DMS79 treated with DMSO at 0.1 percent for 48 hours (cell line): ENCODE results near the gene IMP3.

Experiments
- DNase-seq: peaks from one replicate; lab custom pipeline; 2025; lab: John Stamatoyannopoulos, UW

Gene IMP3

DNA sequence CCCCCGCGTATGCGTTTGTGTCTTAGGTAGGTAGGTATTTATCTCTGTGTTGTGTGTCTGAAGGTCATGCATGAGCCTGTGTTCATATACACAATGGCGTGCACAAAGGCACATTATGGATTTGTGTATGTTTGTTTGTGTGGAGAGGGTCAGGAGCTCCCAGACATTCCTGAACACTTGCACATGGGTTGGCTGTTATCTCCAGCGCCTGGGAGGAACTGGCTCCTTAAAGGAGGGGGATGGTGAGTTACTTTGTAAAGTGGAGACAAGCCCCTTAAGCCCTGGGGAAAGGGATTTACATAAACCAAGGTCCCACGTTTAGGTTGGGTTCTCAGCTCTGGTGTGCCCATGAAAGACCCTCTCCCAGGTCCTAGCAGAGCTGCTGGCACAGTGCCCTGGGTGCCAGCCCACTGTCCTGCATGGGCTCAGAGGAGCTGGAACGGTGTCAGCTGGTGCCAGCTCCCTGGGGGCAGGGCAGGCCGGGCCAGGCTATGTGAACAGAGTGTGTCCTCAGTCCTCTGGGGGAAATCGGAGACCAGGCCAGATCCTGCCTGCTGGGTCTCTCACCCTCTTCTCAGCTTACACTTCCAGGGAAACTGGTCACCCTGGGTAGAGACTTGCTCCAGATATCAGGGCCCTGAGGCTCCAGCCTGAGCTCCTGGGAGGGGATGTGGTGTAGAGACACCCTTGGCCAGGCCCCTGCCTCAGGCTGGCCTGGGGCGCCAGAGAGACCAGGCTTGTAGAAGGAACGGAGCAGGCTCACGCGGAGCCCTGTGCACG is 32.8 kb upstream of the IMP3 start:
- no peak for DNase-seq

DNA sequence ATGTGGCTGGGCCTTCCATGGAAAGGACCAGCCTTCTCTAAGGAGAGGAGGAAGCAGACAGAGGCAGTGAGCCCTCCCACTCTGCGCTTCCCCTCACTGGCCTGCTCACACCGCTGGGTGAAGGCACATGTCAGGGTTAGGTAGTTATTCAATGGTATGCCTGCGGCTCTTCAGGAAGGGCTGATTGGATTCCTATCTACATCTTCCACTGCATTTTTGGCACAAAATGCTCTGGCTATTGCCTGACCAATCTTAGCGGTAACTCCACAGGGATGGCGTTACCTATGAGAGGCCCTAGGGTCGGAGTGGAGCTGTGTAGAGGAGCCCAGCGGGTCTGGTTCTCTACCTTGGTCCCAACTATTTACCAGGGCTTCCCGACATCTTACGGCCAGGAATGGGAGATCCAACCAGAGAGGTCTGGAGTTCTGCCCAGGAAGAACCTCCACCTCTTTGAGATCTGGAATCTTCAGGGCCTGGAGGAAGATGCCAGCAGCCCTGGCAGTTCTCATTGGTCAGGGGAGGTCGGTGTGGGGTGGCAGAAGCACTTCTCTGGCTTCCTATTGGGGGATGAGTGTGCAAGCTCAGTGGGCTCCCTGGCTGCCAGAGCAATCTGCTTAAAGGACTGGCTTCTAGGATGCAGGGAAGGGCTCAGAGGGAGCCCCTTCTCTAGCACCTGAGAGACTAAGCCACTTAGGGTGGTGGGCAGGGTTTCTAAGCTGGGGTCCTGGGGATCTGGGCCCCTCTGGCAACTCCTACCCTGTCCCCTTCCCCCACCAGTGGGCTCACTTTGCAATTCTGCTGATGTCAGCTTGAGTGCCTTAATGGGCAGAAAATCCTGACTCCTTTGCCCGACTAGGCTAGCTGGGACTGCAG is 31.9 kb upstream of the IMP3 start:
- DNase-seq, result no peak

DNA sequence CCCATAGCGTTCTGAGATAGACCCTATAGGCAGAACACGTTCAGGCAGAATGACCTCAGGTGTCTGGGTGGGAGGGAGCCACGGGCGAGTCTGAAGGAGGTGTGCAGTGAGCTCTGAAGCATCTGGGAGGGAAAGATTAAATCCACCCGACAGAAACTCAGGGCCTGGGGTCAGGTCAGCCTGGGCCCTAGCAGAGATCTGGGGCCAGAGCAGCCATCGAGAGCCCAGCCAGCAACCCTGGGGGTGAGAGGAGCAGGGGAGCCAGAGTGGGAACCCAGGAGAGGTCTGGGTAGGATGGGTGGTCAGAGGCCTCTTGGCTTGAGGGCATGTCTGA is 29.8 kb upstream of the IMP3 start:
- no peak for DNase-seq

DNA sequence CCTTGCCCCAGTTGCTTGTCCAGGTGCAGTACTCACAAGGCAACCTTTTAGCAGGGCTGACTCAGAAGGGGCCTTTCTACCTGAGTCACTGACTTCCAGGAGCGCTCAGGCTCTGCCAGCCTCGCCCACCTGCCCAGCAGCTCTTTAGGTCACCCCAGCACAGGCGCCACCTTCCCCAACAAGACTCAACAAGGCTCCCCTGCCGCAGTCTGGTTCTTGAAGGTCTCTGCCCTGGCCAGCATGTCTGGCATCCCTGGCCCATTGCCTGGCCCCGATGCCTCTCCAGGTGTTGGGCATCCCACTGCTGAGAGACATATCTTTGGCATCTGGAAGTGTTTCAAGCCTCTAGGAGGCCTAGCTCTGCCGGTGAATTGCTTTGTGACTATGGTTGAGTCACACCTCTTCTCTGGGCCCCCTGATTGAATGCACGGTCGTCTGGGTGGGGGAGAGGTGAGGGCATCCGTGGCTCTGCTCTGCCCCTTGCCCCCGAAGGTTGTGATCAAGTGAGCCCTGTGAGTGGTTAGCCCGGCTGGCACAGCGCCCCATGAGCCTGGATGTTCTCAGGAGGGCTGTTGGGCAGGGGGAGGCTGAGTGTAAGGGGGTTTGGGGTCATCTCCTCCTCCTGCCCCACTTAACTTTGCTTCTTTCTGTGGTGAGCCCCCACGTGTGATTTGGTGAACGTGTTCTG is 29.3 kb upstream of the IMP3 start:
- no peak for DNase-seq

DNA sequence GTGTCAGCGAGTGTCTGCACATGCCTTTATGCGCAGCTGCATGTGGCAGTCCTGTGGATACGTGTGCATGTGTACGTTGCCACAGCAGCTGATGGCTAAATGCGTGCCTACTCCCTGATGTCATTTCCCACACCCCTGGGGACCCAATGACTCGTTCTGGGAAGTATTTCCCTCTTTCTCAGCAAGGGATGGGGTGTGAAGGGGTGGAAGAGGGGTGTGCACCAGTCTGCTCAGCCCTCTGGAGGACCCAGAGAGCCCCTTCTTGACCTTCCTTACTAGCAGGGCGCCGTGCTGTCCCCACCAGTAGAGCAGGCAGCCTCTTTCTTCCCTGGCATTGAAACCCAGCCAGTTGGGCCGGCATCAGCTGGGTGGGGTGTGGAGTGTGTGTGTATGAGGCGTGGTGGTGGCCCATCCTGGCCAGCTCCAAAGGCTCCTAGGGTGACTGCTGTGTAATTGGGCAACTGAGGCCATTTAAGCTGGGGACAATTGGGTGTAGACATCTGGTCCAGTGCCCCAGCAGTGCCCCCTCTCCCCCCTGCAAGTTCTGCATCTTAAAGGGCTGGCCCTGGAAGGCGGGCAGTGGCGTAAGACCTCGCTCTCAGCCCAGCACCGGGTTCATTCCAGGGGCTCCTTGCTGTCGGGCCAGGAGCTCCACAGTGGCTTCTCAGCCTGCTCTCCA is 26.9 kb upstream of the IMP3 start:
- no peak for DNase-seq

DNA sequence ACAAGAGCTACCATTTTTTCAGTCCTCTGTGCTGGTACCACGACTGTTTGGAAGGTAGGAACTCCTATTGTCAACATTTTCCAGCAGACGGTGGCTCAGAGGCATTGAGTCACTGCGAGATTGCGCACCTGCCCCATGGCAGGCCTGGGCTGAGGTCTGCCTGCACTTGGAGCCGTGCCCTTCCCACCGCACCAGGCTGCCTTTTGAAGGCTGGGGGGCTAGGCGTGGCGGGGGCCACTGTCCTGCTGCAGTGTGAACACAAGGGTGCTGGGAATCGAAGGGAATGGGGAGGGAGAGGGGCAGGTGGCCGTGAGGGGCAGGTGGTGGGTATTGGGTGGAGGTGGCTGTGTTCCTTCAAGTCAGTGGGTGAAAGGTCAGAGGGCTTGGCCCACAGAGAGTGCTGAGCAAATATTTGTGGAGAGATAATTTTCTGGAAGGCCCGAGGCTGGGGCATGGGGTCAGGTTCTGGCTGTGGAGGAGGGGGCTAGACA is 24.0 kb upstream of the IMP3 start:
- no peak for DNase-seq

DNA sequence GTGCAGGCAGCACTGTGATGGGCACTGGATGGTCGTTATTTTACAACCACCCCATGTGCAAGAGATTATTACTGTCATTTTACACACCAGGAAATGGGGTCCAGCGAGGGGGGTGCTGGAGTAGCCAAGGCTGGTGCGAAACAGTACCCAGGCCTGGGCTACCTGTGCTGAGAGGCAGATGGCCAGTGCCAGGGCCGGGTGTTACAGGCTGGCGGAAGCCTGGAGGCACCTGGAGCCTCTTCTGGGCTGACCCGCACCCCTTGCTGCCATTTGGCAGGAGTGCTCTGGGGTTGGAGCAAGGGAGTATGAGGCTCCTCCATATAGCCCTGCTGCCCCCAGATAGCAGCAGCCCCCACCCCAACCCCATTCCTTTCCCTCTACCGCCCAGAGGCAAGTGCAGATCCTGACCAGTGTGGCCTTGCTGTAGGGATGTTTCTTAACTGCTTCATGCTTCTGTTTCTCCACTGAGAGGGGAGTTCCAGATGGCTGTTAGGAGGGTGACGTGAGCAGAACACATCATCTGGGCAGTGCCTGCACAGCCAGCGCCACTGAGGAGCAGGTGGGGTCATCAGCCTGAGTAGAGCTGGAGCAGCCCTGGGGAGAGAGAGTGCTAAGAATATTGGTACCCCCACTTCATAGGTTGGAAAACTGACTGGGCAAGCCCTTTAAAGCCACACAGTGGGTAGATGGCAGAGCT is 22.9 kb upstream of the IMP3 start:
- DNase-seq, result no peak

DNA sequence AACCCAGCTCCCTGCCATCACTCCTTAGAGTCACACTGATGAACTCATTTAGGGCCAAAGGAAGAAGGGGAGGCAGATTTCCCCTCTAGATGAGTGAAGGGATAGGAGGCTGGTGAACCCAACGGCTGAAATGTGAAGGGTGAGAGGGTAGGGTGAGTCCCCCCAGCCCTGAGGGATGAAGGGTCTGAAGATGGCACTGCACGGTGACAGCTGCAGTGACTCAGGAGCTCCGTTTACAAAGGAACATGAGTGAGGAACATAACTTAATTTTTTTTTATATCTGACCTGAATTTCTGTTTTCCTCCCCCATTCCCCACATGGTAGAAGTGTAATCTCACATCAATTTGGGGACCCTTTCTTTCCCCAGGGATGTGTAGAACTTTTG is 21.7 kb upstream of the IMP3 start:
- no peak for DNase-seq

DNA sequence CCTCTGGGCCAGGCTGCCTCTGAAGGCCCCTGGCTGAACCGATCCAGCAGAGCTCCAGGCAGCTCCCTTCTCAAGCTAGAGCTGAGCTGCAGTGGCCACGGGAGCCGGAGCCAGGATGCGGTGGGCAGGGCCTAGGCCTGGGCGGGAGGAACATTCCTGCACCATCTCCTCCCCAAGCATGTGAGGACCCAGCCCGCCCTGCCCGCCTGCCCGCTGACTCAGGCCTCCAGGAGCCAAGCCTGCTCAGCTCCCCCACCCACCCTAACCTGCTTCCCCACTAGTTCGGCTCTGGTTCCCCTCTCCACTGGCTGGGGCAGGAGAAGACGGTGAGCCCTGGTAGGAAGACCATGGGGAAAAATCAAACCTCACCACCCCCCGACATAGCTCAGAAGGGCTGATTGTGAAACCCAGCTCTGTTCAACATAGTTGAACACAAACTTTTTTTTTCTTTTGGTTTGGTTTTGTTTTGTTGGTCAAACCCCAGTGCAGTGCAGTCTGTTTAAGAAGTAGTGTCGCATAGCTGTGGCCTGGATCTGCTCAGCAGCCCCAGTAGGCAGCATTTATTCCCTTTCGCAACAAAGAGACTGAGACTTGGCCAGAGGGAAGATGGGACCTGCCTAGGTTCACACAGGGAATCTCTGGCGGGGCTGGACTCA is 21.2 kb upstream of the IMP3 start:
- DNase-seq, result no peak

DNA sequence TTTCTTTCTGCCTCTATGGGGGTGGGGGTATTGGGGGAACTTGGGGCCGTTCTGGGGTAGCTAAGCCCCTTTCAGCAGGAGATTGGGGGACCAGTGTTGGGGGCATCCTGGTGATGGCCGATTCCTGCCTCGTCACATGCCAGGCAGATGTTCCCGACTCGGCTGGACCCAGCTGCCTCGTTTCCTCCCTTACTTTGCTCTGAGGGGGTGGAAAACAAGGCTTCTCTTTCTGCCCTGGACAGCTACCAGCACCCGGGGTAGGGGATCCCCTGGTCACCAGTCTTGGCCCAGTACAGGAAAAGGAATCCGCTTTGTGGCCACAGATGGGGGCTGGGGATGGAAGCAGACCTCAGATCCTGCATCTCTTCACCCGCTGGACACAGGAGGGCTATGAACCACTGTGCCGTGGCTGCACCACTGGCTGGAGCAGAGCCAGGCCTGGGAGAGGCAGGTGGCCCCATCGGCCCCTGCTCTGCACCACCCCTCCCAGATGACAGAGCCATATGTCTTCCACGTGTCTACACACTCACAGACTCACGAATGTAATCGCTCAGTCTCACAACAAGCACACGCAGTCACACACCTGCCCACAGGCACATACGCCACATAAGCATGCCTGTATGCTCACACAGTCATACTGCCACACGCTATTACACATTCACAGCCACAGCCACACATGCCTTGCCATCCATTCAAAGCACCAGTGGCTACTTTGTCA is 20.1 kb upstream of the IMP3 start:
- DNase-seq, result no peak

DNA sequence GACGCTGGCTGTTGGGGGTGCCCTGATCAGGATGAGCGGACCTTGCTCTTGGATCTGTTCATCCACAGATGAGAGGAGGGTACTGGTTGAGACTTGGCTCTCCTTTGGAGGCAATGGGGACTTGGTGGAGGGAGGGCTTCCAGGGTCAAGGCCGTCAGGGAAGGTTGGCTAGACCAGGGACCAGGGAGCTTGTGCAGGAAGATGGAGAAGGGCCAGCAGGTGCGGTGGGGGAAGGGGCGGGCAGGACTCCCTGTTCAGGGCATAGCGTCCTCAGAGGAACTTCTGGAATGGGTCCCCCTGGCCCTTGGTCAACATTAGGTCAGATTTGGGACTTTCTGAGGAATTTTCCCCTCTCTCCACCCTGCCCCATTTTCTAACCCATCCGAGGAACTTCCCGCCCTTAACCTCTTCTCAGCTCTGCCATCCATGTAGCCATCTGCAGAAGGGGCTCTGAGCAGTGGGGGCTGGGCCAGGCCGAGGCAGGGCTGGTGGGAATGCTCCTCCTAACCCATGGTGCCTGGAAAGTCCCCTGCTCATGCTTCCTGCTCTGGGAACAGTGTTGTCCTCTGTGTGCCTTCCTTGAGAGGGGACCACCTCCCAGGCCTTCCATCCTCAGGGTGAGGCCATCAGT is 19.2 kb upstream of the IMP3 start:
- no peak for DNase-seq

DNA sequence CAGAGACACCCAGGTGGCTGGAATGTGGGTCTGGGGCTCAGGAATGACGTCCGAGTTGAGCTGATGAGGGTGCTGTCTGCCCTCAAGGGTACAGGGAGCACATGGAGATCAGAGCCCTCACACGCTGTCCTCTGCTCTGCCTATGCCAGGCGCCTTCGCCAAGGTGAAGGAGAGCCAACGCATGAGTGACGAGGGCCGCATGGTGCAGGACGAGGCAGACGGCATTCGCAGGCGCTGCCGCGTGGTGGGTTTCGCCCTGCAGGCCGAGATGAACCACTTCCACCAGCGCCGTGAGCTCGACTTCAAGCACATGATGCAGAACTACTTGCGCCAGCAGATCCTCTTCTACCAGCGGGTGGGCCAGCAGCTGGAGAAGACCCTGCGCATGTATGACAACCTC is 16.8 kb upstream of the IMP3 start:
- no peak for DNase-seq

DNA sequence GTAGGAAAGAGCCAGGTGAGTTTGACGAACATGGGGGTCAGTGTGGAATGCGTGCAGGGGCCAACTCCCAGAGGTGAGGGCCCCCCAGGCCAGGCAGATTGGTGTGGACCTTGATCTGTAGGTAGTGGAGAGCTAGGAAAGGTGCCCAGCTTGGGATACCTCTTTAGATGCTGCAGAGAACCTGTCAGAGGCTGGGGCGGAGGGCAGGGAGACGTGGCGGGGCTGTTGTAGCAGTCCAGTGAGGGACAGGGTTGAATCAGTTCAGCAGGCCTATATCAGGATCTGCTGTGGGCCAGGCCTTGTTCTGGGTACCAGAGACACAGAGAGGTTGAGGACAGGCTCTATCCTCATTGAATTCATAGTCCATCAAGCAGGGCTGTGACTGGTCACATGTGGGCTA is 16.3 kb upstream of the IMP3 start:
- DNase-seq, result no peak

DNA sequence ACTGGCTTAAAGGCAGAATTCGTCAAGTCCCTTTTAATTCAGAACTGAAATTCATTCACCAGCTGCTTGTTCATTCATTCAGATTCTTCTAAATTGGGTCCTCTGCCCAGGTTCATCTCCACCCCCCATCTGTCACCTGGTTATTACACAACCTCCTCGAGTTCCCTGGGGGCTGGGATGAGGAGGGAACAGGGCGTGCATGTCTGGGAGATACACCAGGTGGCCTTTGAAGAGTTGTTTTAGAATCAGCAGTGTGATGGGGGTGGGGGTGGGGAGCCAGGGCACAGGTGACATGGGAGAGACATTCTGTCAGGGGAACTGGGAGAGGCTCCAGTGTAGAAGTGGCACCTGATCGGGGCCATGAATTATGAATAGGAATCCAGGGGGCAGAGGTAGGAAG is 15.9 kb upstream of the IMP3 start:
- DNase-seq, result no peak

DNA sequence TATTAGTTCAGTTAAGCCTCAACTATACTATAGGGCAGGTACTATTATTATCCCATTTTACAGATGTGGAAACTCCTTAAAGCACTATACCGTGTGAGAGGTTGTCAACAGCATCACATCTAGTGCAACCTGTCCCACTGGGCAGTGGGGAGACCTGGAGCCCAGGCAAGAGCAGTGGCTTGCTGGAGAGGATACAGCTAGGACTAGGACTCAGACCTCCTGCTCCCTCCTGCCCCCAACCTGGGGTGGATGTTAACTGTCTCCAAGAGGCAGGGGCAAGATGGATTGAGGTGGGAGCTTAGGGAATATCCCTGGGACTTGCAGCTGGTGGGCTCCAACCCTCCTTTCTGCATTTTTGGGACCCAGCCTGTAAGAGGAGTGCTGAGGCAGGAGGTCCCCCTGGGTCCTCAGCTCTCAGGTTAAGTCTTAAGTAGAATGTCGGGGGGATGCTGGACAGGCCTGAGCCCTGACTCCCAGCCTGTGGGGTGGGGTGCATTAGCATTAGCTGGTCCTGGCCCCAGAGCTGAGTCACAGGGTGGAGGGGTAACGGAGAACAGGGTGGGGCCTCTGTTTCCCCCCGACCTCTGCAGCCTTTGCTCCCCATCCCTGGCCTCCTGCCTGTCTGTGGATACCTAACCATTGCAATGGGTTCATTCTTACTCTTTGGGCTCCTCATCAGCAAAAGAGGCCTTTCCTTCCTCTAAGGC is 14.3 kb upstream of the IMP3 start:
- DNase-seq, result no peak

DNA sequence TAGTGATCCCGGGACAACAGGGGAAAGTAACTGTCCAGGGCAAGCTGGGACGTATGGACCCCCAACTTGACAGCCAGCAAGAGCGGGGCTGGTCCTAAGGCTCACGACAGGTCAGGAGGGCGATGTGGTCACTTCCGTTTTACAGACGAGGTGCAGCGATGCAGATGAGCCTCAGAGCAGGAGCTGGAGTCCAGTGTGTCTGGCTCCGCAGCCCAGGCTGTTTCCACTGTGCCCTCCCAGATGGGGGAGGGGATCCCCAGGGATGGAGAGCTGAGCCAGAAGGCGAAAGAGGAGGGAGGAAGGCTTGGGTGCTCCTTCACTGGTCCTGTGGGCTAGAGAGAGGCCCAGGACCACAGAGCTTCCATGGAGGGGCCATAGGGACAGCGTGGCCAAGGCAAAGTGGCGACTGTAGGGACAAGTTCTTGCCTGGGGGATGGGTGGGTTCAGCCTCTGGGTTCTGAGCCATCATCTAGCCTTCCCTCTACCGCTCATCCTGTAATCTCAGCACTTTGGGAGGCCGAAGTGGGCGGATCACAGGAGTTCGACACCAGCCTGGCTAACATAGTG is 13.4 kb upstream of the IMP3 start:
- DNase-seq, result no peak

DNA sequence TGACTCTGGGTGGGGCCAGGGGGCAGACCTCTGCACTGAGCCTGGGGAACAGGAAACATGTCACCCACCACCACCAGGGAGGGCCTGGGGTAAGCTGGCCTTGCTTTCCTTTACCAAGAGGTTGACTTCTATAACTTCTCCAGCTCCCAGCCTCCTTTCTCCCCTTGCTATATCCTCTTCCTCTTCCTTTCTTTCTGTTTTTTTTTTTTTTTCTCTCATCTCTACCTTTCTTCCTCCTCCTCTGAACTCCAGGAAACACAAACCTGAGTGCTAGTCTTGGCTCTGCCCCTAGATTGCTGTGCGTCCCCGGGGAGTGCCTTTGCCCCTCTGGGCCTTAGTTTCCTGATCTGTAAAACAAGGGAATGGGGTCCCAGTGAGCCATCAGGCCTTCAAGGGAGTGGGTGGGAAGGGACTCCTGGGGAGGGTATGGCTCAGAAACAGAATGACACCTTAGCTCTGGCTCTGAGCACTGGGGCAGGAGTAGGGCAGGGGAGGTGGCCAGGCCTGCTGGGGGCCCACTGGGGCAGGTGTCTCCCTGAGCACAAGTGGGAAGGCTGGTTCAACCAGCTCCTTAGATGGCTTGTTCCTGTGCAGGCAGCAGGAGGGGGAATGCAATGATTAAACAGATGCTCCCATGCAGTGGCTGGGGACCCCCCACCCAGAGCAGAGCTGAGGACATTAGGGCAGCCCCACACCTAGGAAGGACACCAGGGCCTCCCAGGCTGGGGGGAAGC is 12.0 kb upstream of the IMP3 start:
- DNase-seq, result no peak
